Lower lobe of right lung (tissue), 2 donors: ENCODE results near the gene FGF14. TPM values are rescaled to one million over a fixed set of nuclear protein-coding genes. Genes with fewer than 3 reads are reported as not detected.

Experiments
- ATAC-seq, 2 donors: fragments of 200-7000 bp; cut with Tn5 transposase; one replicate each; pipeline ENCODE4 v1.9.1; 2020 to 2022; ENCODE audit warnings: mild to moderate bottlenecking in 2 of 2, moderate library complexity in 2 of 2
- DNase-seq: peaks from one replicate; pipeline ENCODE4 v3.0.0-alpha.2; 2020
- H3K27ac ChIP-seq: fragments of 200-600 bp; one replicate; pipeline ENCODE4 v1.8.0; 2022
- H3K27me3 ChIP-seq: fragments of 200-600 bp; one replicate; pipeline ENCODE4 v1.8.0; 2022; ENCODE audit warnings: low read depth
- H3K36me3 ChIP-seq: fragments of 200-600 bp; one replicate; pipeline ENCODE4 v1.8.0; 2022; ENCODE audit warnings: mild to moderate bottlenecking
- H3K4me1 ChIP-seq: fragments of 200-600 bp; one replicate; pipeline ENCODE4 v1.8.0; 2022
- H3K4me3 ChIP-seq: fragments of 200-600 bp; one replicate; pipeline ENCODE4 v1.8.0; 2022; ENCODE audit warnings: mild to moderate bottlenecking
- H3K9me3 ChIP-seq: fragments of 200-600 bp; one replicate; pipeline ENCODE4 v1.8.0; 2022
- CTCF ChIP-seq: fragments of 200-600 bp; IDR thresholded peaks from one replicate; pipeline ENCODE4 v1.8.0; 2022; ENCODE audit warnings: antibody characterized with exemption, mild to moderate bottlenecking
- intact Hi-C: fragments of 100-400 bp; cut with DNase I; formaldehyde crosslinking; loops from one replicate; pipeline ENCODE4 v1.11.0; 2022
- microRNA-seq: library from miRNA; unstranded; fragments of <30 nt; microRNA quantifications from one replicate; pipeline ENCODE4 v1.2.0, GENCODE V29; 2020; ENCODE audit warnings: borderline number of aligned reads
- total RNA-seq: library from RNA; stranded (reverse); fragmentation: NEBNext Ultra II Directional; extraction: Animal tissue kit (Norgen Biotek cat#: 25700); gene quantifications from one replicate; pipeline ENCODE4 v1.2.1, GENCODE V29; 2021
- donor health status: DM: no; HTN: yes; CAD: no; lungs with severe emphysema.

FGF14 gene
- total RNA-seq, 1 donor from 2014 or later = 5.0 TPM

- H3K4me3 ChIP-seq = no peak overlapping the region
These were observed 728.3 kb downstream of the FGF14 start for GRCh38 chr13:101673360-101674105.

GRCh38 chr13:101661839-101662238, 740.0 kb downstream of the FGF14 start:
- ATAC-seq (no peak), DNase-seq (no peak)
- intact Hi-C loops = no loop called here
- H3K9me3 ChIP-seq = no peaks in the 10 kb centered on the region
- no peaks in the 10 kb centered on the region for H3K27me3 ChIP-seq
- H3K36me3 ChIP-seq = no peaks in the 10 kb centered on the region
- TF ChIP-seq CTCF = no peak
- no peak overlapping the region for H3K27ac ChIP-seq
- no peak overlapping the region for H3K4me3 ChIP-seq
- no peaks in the 10 kb centered on the region for H3K4me1 ChIP-seq

More at GRCh38 chr13:101673360-101674105, 728.3 kb downstream of the FGF14 start:
- no peak overlapping the region for H3K27ac ChIP-seq
- intact Hi-C loops = no loop called here
- DNase-seq = no peak
- H3K9me3 ChIP-seq = peaks cover 3% of the 10 kb centered on the region
- H3K27me3 ChIP-seq = no peaks in the 10 kb centered on the region
- no peak for ATAC-seq
- H3K36me3 ChIP-seq = no peaks in the 10 kb centered on the region
- H3K4me1 ChIP-seq = no peaks in the 10 kb centered on the region
- TF ChIP-seq CTCF = no peak

Small RNAs within 50 kb of the gene (microRNA-seq; reads per million reads assigned to microRNA genes)
- gene MIR2681 = 2.0 reads per million
- not detected for gene MIR4705

Other genes with a start within 250 kb of the FGF14 start
- gene TPP2, start 194.9 kb upstream of the FGF14 start, total RNA-seq = 41.7 TPM